TTC549 (cell line): Measurements from ENCODE around the gene CBX4.

Experiments
- FAIRE-seq: peaks from 2 replicates; lab custom pipeline; 2012; peaks lifted over from hg19 to GRCh38; lab: Jason Lieb, UNC

CBX4 gene

GRCh38 chr17:79811868-79812352 is 27.3 kb downstream of the CBX4 start:
- no peak for FAIRE-seq

- no peak for FAIRE-seq
These were observed 28.0 kb downstream of the CBX4 start for GRCh38 chr17:79811011-79811867.

DNA sequence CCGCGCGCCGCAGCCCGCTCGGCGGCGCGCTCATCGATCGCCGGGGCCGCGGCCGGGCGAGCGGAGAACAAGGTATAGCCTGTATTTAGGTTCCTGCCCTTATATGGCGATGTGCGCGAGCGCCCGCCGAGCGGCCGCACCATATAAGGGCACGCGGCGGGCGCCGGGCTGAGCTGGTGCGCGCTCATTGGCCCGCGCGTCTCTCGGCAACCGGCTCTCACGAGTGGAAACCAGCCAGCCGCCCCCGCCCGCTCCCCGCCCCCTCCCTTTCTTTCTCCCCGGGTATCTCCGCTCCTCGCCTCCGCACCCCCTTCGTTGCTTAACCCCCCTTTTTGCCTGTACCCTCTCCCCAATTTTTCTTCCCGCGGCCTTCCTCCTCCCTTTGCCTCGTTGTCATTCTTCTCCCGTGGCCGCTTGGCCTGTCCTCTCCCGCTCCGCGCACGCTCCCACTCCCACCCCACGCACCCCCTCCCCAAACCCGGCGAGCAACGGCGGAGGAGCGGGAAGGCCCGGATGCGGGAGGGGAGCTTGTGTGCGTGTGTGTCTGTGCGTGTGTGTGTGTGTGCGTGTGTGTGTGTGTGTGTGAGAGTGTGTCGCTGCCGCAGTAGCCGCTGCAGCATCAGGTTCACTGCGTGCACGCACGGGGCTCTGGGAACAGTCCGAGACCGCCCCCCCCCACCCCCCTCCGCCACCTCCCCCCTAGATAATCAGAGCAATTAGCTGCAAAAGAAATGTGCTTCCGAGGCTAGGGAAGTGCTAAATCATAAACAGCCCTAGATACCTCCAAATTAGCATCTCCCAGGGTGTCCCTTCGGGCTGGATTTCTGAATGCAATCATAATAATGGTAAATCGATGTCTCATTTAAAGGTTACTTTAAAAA is 28.9 kb downstream of the CBX4 start:
- FAIRE-seq, result no peak

GRCh38 chr17:79809530-79810129 is 29.6 kb downstream of the CBX4 start:
- no peak for FAIRE-seq

- FAIRE-seq, result no peak
These were observed 30.3 kb downstream of the CBX4 start for GRCh38 chr17:79808763-79809529.

- FAIRE-seq, result no peak
These were observed 32.1 kb downstream of the CBX4 start for GRCh38 chr17:79806863-79807720.

DNA sequence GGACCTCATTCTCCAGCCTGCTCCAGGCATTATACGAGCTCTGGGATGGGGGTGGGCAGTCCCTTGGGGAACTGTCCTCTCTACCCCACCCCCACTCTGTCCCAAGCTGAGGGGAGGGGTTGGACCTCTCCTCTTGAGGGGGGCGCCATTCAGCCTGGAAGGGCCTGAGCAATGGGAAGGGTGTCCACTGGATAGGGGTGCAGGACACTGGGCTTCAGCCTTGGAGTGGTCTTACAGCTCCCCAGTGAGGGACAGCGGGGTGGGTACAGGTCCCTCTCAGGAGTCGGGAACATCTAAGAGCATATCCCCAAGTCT is 32.8 kb downstream of the CBX4 start:
- no peak for FAIRE-seq

DNA sequence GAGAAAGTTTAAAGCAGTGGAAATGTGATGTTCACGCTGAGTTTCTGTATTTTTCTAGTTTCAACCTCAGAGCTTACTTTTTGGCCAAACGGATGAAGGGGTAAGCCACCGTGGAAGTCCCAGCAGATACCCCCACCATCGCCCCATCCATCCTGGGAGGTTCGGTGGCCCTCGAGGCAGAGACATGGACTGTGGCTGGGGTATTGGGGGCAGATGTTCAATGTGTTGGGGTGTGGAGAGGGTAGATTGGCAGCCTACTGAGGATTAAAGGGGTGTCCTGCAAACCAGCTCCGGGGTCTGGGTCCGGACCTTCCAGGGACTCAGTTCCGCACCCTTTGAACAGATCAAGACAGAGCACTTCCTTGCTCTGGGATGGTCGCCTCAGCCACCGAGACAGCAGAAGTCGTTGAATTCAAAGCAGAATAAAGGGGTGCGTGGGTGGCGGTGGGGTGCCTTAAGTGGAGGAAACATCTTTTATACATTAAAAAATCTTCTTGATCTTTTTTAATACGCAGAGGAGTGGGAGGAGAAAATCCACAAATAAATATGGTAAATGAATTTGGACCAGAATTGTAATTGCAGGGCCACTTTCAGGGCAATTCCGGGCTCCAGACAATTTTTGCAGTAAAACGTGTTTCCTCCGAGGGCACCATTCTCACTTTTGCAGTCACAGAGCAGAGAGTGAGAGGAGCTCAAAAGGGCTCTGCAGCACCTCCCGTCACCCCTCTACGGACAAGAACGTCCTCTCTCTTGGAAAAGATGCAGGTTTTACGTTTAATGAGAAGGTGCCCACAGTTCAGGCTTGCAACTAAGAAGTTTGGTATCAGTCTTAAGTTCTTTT is 34.2 kb downstream of the CBX4 start:
- FAIRE-seq, result no peak

DNA sequence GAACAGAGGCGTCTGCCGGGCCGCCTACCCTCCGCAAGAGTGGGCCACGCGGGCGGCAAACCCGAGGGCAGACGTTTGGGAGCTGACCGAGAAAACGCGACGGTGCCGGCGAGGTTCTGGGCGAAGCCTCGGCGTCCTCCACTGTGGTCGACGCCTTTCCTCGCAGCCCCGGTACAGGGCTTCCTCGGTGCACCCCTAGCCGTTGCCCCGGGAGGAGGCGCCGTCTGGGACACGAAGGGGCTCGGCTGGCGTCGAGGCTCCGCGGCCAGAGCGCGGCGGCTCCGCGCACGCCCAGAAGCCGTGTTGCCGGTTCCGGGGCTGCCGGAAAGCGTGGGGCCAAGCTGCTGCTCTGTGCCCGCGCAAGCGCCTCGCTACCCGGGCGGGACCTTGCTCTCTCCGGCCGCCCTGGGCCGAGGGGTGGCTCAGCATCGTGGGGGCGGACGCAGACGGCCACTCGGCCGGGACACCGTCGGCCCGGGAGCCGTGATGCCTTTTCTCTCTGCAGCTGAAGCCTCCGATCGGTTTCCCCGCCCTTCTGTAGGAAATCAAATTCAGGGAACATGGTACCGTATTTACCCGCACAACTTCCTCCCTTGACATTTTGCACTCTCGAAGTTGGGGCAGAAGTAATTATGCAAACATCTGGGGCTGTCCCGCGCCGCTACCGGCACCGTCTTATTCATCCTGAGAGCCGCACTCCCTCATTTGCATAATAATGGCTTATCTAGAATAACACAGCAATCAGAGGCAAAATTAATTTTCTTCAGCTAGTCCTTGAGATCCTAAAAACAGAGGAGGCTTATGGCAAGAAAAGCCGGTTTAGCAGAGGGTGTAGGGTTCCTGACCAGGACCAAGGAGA is 35.0 kb downstream of the CBX4 start:
- FAIRE-seq, result no peak

DNA sequence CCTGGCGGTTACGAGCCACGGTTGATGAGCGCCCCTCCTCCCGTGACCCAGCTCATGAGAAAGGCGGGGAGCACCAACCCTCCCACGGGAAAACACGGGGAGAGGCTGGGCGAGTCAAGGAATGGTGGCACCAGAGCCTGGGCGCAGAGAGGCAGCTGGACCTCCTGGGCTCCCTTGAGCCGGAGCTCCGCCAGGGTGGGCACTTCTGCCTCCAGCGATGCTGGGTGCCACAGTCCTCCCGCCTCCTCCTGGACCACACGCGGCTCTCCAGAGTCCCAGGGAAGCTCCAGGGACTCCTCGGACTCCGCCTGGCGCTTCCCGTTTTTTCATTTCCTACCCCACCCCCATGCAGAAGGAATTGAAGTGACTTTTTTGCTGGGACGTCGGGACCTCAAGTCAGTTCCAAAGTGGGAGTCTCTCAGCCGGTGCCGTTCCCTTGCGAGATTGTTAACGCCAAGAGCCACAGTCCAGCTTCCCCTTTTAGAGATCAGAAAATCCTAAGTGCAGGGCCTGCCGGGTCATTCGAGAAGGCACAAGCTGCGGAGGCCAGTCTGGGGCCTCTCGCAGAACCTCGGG is 35.7 kb downstream of the CBX4 start:
- FAIRE-seq, result no peak

DNA sequence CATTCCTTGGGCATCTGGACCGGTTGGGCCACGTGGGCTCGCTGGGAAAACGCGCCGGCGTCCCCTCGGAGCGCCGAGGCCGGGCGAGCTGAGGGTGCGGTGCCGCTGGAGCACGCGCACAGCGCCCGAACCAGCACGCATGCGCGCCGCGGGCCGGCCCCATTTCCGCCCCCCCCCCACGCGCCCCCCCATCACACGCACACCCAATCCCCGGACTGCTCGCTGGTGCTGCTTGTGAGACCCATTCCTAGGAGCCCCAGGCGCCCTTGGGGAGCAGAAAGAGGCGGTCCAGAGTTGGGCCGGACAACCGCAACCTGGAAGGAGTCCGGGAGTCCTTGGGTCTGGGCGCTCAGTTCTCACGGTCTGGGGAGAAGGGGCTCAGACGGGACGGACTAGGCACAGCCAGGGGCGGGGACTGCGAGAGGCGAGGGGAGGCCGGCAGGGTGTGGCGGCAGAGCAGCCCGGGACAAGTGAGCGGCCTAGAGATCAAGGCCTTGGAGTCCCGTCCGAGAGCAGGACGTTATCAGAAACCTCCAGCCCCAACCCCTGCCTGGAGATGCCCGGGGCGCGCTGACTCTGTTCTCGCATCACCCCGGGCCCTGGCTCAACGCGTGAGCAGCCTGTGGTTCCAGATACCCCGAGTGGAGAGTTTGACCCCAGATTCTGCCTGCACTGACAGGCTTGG is 36.4 kb downstream of the CBX4 start:
- no peak for FAIRE-seq

DNA sequence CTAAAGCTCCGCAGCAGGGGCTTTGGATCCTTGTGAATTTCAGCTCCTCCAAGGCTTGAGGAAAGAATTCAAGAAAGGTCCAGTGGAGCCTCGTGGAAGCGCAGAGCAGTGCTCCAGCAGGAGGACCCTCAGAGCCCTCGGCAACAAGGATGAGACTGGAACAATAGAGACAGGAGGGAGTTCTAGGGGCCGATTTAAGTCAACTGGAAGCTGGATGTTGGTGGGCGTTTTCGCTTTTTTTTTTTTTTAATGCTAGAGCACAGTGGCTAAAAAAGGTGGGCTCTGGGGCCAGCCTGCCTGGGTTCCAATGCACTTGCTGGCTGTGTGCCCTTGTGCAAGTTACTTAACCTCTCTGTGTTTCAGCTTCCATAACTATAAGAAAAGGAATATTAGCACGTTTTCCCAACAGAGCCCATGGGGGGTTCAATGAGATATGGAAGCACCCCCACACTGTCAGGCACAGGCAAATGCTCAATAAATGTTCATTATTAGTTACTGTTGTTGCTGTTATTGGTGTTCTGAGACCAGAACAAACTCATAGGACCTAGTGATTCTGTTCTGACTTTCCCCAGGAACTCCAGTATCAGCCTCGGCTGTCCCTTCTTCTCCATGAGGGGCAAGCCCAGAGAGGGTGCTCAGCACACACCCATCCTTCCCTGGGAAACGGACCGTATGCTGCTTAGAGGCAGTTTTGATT is 37.1 kb downstream of the CBX4 start:
- no peak for FAIRE-seq

GRCh38 chr17:79801156-79802038 is 37.8 kb downstream of the CBX4 start:
- FAIRE-seq, result no peak

DNA sequence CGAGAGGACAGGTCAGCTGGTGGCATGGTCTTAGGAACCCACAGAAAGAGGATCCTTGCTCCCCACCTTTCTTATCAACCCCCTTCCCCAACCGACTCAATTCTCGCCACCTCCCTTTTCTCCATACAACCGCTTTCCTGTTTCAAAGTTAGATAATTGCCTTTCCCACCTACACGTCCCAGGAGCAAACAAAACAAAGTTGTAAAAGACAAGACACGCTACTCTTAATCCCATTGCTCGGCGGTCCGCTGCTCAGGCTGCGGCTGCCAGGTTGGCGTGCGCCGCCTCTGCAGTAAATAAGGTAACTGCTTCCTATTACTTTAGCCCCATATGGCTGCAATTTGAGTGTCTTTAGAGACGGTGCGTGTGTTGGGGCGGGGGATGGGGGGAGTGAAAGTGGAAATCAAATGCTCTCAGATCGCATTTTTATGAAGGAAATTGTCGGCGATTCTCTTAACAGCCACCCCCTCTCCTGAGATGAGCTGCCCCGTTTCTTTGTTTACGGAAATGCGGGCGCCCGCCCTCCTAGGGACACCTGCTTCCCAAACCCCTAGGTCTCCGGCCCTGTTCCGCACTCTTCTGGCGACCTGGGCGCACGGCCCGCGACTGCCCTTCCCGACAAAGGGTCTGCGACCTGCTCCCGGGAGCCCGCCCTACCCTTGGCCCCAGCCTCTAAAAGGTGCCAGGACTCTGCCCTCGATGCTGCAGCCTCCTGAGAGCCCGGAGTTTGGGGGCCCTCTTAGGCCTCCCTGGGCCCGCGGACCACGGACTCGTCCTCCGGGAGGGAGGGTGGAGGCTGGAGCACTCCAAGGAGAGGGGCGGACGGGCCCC is 38.7 kb downstream of the CBX4 start:
- FAIRE-seq, result no peak

- FAIRE-seq, result no peak
These were observed 39.5 kb downstream of the CBX4 start for GRCh38 chr17:79799538-79800324.
